Measurements from ENCODE around the gene GBP2.

Gene GBP2

GRCh38 chr1:89121641-89122040 is 4.3 kb downstream of the GBP2 start:
- H3K4me3 ChIP-seq (ENCODE audit: low read depth in 1 of 2, low read length in 1 of 2), result no peak overlapping the region
- no peak for TF ChIP-seq CTCF (IDR thresholded peaks at IDR 0.05)

GRCh38 chr1:89114662-89115061 is 11.3 kb downstream of the GBP2 start:
- Histone ChIP-seq H3K27me3 (no peaks in the 10 kb centered on the region), H3K9me3 (peaks cover 3% of the 10 kb centered on the region), H3K4me1 (ENCODE audit: control insufficient read depth in 1 of 2, insufficient read depth in 1 of 2, low read depth in 1 of 2, low read length in 1 of 2) (no peaks in the 10 kb centered on the region), H3K27ac (no peak overlapping the region), H3K4me3 (ENCODE audit: low read depth in 1 of 2, low read length in 1 of 2) (no peak overlapping the region), H3K36me3 (peaks cover 100% of the 10 kb centered on the region)
- TF ChIP-seq CTCF (IDR thresholded peaks at IDR 0.05), result no peak

More at GRCh38 chr1:89121641-89122040, 4.3 kb downstream of the GBP2 start:
- no peaks in the 10 kb centered on the region for H3K27me3 ChIP-seq
- peaks cover 52% of the 10 kb centered on the region for H3K36me3 ChIP-seq
- peaks cover 25 to 26% of the 10 kb centered on the region in 2 experiments for H3K4me1 ChIP-seq (ENCODE audit: control insufficient read depth in 1 of 2, insufficient read depth in 1 of 2, low read depth in 1 of 2, low read length in 1 of 2)
- H3K9me3 ChIP-seq, result no peaks in the 10 kb centered on the region
- no peak overlapping the region for H3K27ac ChIP-seq

- H3K27me3 ChIP-seq, result no peaks in the 10 kb centered on the region
- TF ChIP-seq CTCF (IDR thresholded peaks at IDR 0.05), result no peak
- H3K4me1 ChIP-seq (ENCODE audit: control insufficient read depth in 1 of 2, insufficient read depth in 1 of 2, low read depth in 1 of 2, low read length in 1 of 2), result no peaks in the 10 kb centered on the region
- H3K9me3 ChIP-seq, result peaks cover 7% of the 10 kb centered on the region
- no peak overlapping the region for H3K4me3 ChIP-seq (ENCODE audit: low read depth in 1 of 2, low read length in 1 of 2)
- H3K36me3 ChIP-seq, result peaks cover 100% of the 10 kb centered on the region
- peak overlapping the region; percentile 30 for H3K27ac ChIP-seq
Observed at GRCh38 chr1:89112871-89113613, 12.9 kb downstream of the GBP2 start.

- peaks cover 54% of the 10 kb centered on the region for H3K36me3 ChIP-seq
- H3K4me3 ChIP-seq (ENCODE audit: low read depth in 1 of 2, low read length in 1 of 2), result no peak overlapping the region
- no peaks in the 10 kb centered on the region for H3K4me1 ChIP-seq (ENCODE audit: control insufficient read depth in 1 of 2, insufficient read depth in 1 of 2, low read depth in 1 of 2, low read length in 1 of 2)
- TF ChIP-seq CTCF (IDR thresholded peaks at IDR 0.05), result no peak
- peak overlapping the region; percentile 35 for H3K27ac ChIP-seq
- H3K9me3 ChIP-seq, result peaks cover 4% of the 10 kb centered on the region
- H3K27me3 ChIP-seq, result no peaks in the 10 kb centered on the region
Observed at GRCh38 chr1:89104687-89105086, 21.2 kb downstream of the GBP2 start.

- H3K9me3 ChIP-seq, result peaks cover 2% of the 10 kb centered on the region
- TF ChIP-seq CTCF (IDR thresholded peaks at IDR 0.05), result no peak
- H3K4me3 ChIP-seq (ENCODE audit: low read depth in 1 of 2, low read length in 1 of 2), result no peak overlapping the region
- H3K36me3 ChIP-seq, result peaks cover 49% of the 10 kb centered on the region
- no peaks in the 10 kb centered on the region for H3K27me3 ChIP-seq
- no peaks in the 10 kb centered on the region for H3K4me1 ChIP-seq (ENCODE audit: control insufficient read depth in 1 of 2, insufficient read depth in 1 of 2, low read depth in 1 of 2, low read length in 1 of 2)
- H3K27ac ChIP-seq, result no peak overlapping the region
Observed at GRCh38 chr1:89104147-89104546, 21.8 kb downstream of the GBP2 start.
